ENCODE data around the gene CCL19.

CCL19 gene

GRCh38 chr9:34669809-34670562 lies 21.1 kb downstream of the CCL19 start:
- no peak overlapping the region for H3K4me3 ChIP-seq (ENCODE audit: low read length, poor library complexity, severe bottlenecking)
- no peaks in the 10 kb centered on the region for H3K9me3 ChIP-seq (ENCODE audit: insufficient read depth, low read depth, low read length)
- no peaks in the 10 kb centered on the region for H3K4me1 ChIP-seq (ENCODE audit: insufficient read depth, low read length, poor library complexity, severe bottlenecking)
- H3F3A ChIP-seq (ENCODE audit: low read depth), result no peaks in the 10 kb centered on the region
- no peaks in the 10 kb centered on the region for H3K36me3 ChIP-seq (ENCODE audit: insufficient read depth, low read length)
- H3K4me2 ChIP-seq (ENCODE audit: low read depth, low read length, poor library complexity, severe bottlenecking), result no peak overlapping the region
- TF ChIP-seq EZH2phosphoT487 (IDR thresholded peaks at IDR 0.05; ENCODE audit: borderline replicate concordance), result no peak
- TF ChIP-seq CTCF (conservative IDR thresholded peaks at IDR 0.05; ENCODE audit: low read length), result no peak
- no peaks in the 10 kb centered on the region for H4K20me1 ChIP-seq (ENCODE audit: insufficient read depth, low read length, poor library complexity, severe bottlenecking)
- H3K9me2 ChIP-seq (replicated peaks; ENCODE audit: low read depth, low read length), result no peaks in the 10 kb centered on the region
- no peaks in the 10 kb centered on the region for H3K27me3 ChIP-seq (ENCODE audit: insufficient read depth, low read length, poor library complexity, severe bottlenecking)
- H3K9ac ChIP-seq (ENCODE audit: low read depth, low read length, poor library complexity, severe bottlenecking), result no peak overlapping the region
- H2AFZ ChIP-seq (ENCODE audit: low read length), result no peak overlapping the region
- H3K79me2 ChIP-seq (ENCODE audit: insufficient read depth, low read length), result no peaks in the 10 kb centered on the region

DNA sequence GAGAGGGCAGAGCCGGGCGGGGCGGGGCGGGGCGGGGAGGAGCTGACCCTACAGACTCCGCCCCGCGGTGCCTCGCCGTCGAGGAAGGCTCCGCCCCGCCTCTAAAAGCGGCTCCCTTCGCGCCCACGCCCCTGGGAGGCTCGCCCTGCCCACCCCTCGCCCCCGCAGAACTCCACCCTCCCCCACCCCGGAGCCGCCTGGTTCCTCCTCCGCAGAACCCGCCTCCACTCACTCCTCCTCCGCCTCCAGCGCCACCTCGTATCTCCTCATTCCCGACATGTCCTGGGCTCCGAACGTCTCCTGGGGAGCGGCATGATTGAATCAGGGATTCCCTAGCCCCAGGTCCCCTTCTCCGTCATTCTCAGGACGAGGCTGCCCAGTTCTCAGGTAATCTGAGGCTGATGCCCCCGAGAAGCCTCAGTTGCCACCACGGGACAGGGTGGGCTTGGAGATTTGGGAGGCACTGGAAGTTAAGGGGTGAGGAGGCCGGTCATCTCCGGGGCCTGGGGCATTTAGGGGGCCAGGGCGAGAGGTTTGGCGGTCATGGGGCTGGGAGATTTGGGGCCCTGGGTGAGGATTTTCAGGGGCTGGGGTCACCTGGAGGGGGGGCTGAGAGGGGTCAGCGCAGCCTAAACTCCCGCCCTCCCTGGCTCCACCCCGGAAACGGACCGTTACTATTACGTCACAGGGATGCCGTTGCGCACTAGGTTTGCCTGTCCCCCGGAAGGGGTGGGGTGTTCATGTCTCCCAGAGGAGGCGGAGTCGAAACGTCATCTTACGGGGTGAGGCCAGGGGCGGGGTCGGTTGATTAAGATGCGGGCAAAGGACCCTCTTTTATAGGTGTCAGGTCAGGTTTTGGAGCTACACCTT lies 25.5 kb downstream of the CCL19 start:
- Histone ChIP-seq H3K9ac (ENCODE audit: low read depth, low read length, poor library complexity, severe bottlenecking) (peak overlapping the region; percentile 43), H2AFZ (ENCODE audit: low read length) (peak overlapping the region; percentile 76), H3K36me3 (ENCODE audit: insufficient read depth, low read length) (no peaks in the 10 kb centered on the region), H3K9me3 (ENCODE audit: insufficient read depth, low read depth, low read length) (no peaks in the 10 kb centered on the region), H3K27me3 (ENCODE audit: insufficient read depth, low read length, poor library complexity, severe bottlenecking) (no peaks in the 10 kb centered on the region), H3K4me2 (ENCODE audit: low read depth, low read length, poor library complexity, severe bottlenecking) (peak overlapping the region; percentile 62), H3K4me1 (ENCODE audit: insufficient read depth, low read length, poor library complexity, severe bottlenecking) (peaks cover 7% of the 10 kb centered on the region), H3F3A (ENCODE audit: low read depth) (no peaks in the 10 kb centered on the region), H3K9me2 (replicated peaks; ENCODE audit: low read depth, low read length) (no peaks in the 10 kb centered on the region), H3K4me3 (ENCODE audit: low read length, poor library complexity, severe bottlenecking) (peak overlapping the region; percentile 66), H4K20me1 (ENCODE audit: insufficient read depth, low read length, poor library complexity, severe bottlenecking) (no peaks in the 10 kb centered on the region), H3K79me2 (ENCODE audit: insufficient read depth, low read length) (no peaks in the 10 kb centered on the region)
- TF ChIP-seq CTCF (conservative IDR thresholded peaks at IDR 0.05; ENCODE audit: low read length) (no peak), EZH2phosphoT487 (IDR thresholded peaks at IDR 0.05; ENCODE audit: borderline replicate concordance) (no peak)

DNA sequence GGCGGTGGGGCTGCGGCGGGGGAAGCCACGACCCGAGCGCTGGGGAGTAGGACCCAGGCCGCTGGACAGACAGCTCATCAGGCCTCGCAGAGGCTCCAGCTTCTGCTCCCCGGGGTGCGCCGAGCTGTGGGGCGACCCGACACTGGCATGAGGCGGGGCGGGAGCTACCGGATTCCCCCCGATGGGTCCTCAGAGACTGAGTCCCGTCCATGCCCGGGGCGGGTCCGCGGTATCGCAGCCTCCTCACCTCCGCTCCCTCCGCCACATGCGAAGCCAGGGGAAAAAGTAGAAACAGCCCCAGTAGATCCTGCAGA lies 26.1 kb downstream of the CCL19 start:
- H3K9ac ChIP-seq (ENCODE audit: low read depth, low read length, poor library complexity, severe bottlenecking), result peak overlapping the region; percentile 43
- TF ChIP-seq EZH2phosphoT487 (IDR thresholded peaks at IDR 0.05; ENCODE audit: borderline replicate concordance), result no peak
- no peak for TF ChIP-seq CTCF (conservative IDR thresholded peaks at IDR 0.05; ENCODE audit: low read length)
- H3K79me2 ChIP-seq (ENCODE audit: insufficient read depth, low read length), result no peaks in the 10 kb centered on the region
- peak overlapping the region; percentile 76 for H2AFZ ChIP-seq (ENCODE audit: low read length)
- H3F3A ChIP-seq (ENCODE audit: low read depth), result no peaks in the 10 kb centered on the region
- H3K4me2 ChIP-seq (ENCODE audit: low read depth, low read length, poor library complexity, severe bottlenecking), result peak overlapping the region; percentile 62
- no peaks in the 10 kb centered on the region for H3K27me3 ChIP-seq (ENCODE audit: insufficient read depth, low read length, poor library complexity, severe bottlenecking)
- H3K4me3 ChIP-seq (ENCODE audit: low read length, poor library complexity, severe bottlenecking), result peak overlapping the region; percentile 66
- no peaks in the 10 kb centered on the region for H3K36me3 ChIP-seq (ENCODE audit: insufficient read depth, low read length)
- no peaks in the 10 kb centered on the region for H3K9me3 ChIP-seq (ENCODE audit: insufficient read depth, low read depth, low read length)
- no peaks in the 10 kb centered on the region for H3K9me2 ChIP-seq (replicated peaks; ENCODE audit: low read depth, low read length)
- H3K4me1 ChIP-seq (ENCODE audit: insufficient read depth, low read length, poor library complexity, severe bottlenecking), result peaks cover 7% of the 10 kb centered on the region
- no peaks in the 10 kb centered on the region for H4K20me1 ChIP-seq (ENCODE audit: insufficient read depth, low read length, poor library complexity, severe bottlenecking)

Data from Loucy (cell line).